Mammary epithelial cell (primary cell): Measurements from ENCODE around the gene VPS37C.

ENCODE experiments used
- CTCF ChIP-seq, 2 donors: IDR thresholded peaks in 1 of 2; conservative IDR thresholded peaks in 1 of 2; 2 replicates each; pipeline ENCODE4 v1.5.1; 2011 to 2012; ENCODE audit warnings: inconsistent platforms in 2 of 2, low read length in 2 of 2, mild to moderate bottlenecking in 2 of 2, control low read depth in 1 of 2, low read depth in 1 of 2; ENCODE audit not compliant: insufficient read depth in 1 of 2; ENCODE audit errors: extremely low read depth in 1 of 2
- EZH2 ChIP-seq: IDR thresholded peaks from 2 replicates; pipeline ENCODE4 v1.6.1; 2012; ENCODE audit warnings: low read length, inconsistent platforms, borderline replicate concordance

DNA sequence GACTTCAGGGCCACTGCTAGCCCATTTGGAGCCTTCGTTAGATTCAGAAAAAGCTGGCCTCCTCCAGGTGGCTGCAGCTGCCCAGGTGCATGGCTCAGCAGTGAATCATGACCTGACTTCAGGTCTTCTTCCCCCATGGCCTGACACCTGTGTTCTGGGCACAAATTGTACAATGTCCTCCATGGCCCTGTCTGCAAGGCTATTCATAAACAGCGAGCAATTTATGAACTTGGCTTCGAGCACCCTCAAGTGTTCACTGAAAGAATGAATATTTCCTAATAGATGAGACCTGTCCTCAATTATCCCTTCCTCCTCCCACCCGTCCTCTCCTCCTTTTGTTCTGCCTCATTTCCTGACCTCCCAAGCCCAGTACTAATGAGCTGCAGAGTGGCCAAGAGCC lies 12.2 kb upstream of the VPS37C start:
- peak in 1 of 2 donors; percentile 14 for TF ChIP-seq CTCF (conservative IDR thresholded peaks at IDR 0.05 in 1 of 2, IDR thresholded peaks at IDR 0.05 in 1 of 2; ENCODE audit: extremely low read depth in 1 of 2, insufficient read depth in 1 of 2, low read depth in 1 of 2, low read length in 2 of 2)
- no peak for TF ChIP-seq EZH2
